Pancreas (tissue), 10 donors: ENCODE data around the gene RTCB. TPM values are rescaled to one million over a fixed set of nuclear protein-coding genes. Genes with fewer than 3 reads are reported as not detected.

Experiments
- ATAC-seq, 4 donors: fragments of 200-7000 bp; cut with Tn5 transposase; one replicate each; pipeline versions ENCODE4 v1.8.0 to v1.9.1; 2020; ENCODE audit warnings: mild to moderate bottlenecking in 4 of 4, moderate library complexity in 4 of 4
- DNase-seq, 6 donors: peaks; one replicate each; pipeline ENCODE4 v3.0.0-alpha.2; 2020
- FAIRE-seq: peaks from 2 replicates; lab custom pipeline; 2012; peaks lifted over from hg19 to GRCh38; lab: Jason Lieb, UNC
- H3K27ac ChIP-seq, 4 donors: fragments of 200-600 bp; sonication (generic); 1 replicate in 3 of 4; 2 replicates in 1 of 4; pipeline versions ENCODE4 v1.5.0 to v1.8.0; 2020
- H3K27me3 ChIP-seq, 4 donors: fragments of 200-600 bp; one replicate each; pipeline ENCODE4 v1.8.0; 2021
- H3K36me3 ChIP-seq, 3 donors: fragments of 200-600 bp; sonication (generic) in 1 of 3; one replicate each; pipeline versions ENCODE4 v1.5.0 to v1.8.0; 2020 to 2021
- H3K4me1 ChIP-seq, 3 donors: fragments of 200-600 bp; one replicate each; pipeline ENCODE4 v1.8.0; 2021
- H3K4me3 ChIP-seq, 4 donors: fragments of 200-600 bp; sonication (generic) in 2 of 4; one replicate each; pipeline versions ENCODE4 v1.5.0 to v1.8.0; 2020 to 2021
- H3K9me3 ChIP-seq, 4 donors: fragments of 200-600 bp; one replicate each; pipeline ENCODE4 v1.8.0; 2021
- WGBS, 2 donors: extraction: QIAGEN DNeasy Blood & Tissue Kit; methylation state at CpG; one replicate each; pipeline ENCODE4 v1.1.7; 2013; 5-methylcytosine and 5-hydroxymethylcytosine counted together
- intact Hi-C, 3 donors: fragments of 100-400 bp; cut with DNase I; formaldehyde crosslinking; loops; one replicate each; pipeline versions ENCODE4 v1.11.1 to v1.14.2; 2022
- polyA plus RNA-seq, 2 donors: library from polyadenylated mRNA; stranded (reverse); fragments of 200-250 nt; gene quantifications; one replicate each; pipeline ENCODE4 v1.2.3, GENCODE V29; 2013
- total RNA-seq, 6 donors: library from RNA; stranded (reverse); fragmentation: NEBNext Ultra II Directional in 4 of 6; extraction: Animal tissue kit (Norgen Biotek cat#: 25700) in 4 of 6; gene quantifications; one replicate each; pipeline versions ENCODE4 v1.2.1 to v1.2.4, GENCODE V29; 2021 to 2023
- TF ChIP-seq, protein P1 (sequence below), 4 donors: fragments of 200-600 bp; sonication (generic) in 3 of 4; IDR thresholded peaks; one replicate each; pipeline versions ENCODE4 v1.5.0 to v1.8.0; 2021; ENCODE audit warnings: antibody characterized with exemption in 4 of 4
- donor health status: healthy with polysubstance abuse.
- donor health status: DM: no; HTN: no; CAD: no; lungs with moderate emphysema.
- donor health status: DM: no; HTN: no; CAD: no.
- donor health status: control.
- donor health status: control.
- donor health status: Bipolar disorder and iron deficiency.
- donor health status: DM: yes; HTN: yes; CAD: no.
- donor health status: DM: no; HTN: no; CAD: no.
- donor health status: DM: no; HTN: no; CAD: no.
- donor health status: DM: yes; HTN: yes; CAD: no.

The RTCB gene
- total and polyA plus RNA-seq, 8 donors, result 15.1 to 42.6 (median 30.6) TPM

DNA sequence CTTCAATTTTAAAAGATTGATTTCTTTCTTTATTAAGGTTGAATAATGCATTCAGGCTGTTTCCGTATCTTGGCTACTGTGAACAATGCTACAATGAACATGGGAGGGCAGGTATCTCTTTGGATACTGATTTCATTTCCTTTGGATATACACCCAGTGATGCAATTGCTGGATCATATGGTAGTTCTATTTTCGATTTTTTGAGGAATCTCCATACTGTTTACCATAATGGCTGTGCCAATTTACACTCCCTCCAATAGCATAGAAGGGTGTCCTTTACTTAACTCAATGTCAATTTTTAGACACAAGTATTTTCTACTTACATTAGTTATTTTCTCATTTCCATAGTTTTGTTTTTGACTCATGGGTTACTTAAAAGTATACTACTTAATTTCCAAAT lies 8.0 kb downstream of the RTCB start:
- Histone ChIP-seq H3K4me3 (no peak overlapping the region), H3K27me3 (no peaks in the 10 kb centered on the region), H3K9me3 (no peaks in the 10 kb centered on the region), H3K27ac (no peak overlapping the region), H3K4me1 (no peaks in the 10 kb centered on the region), H3K36me3 (peaks cover 5 to 74% (median 27%) of the 10 kb centered on the region in 3 donors)
- whole genome bisulfite sequencing, 2 donors, result 71 to 81% methylated on average over 2 of the region's 2 CpGs
- DNase-seq (no peak), ATAC-seq (no peak), FAIRE-seq (no peak)
- intact Hi-C loops, result no loop called here
- TF ChIP-seq, protein P1, sequence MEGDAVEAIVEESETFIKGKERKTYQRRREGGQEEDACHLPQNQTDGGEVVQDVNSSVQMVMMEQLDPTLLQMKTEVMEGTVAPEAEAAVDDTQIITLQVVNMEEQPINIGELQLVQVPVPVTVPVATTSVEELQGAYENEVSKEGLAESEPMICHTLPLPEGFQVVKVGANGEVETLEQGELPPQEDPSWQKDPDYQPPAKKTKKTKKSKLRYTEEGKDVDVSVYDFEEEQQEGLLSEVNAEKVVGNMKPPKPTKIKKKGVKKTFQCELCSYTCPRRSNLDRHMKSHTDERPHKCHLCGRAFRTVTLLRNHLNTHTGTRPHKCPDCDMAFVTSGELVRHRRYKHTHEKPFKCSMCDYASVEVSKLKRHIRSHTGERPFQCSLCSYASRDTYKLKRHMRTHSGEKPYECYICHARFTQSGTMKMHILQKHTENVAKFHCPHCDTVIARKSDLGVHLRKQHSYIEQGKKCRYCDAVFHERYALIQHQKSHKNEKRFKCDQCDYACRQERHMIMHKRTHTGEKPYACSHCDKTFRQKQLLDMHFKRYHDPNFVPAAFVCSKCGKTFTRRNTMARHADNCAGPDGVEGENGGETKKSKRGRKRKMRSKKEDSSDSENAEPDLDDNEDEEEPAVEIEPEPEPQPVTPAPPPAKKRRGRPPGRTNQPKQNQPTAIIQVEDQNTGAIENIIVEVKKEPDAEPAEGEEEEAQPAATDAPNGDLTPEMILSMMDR (IDR thresholded peaks at IDR 0.05), result no peak

DNA sequence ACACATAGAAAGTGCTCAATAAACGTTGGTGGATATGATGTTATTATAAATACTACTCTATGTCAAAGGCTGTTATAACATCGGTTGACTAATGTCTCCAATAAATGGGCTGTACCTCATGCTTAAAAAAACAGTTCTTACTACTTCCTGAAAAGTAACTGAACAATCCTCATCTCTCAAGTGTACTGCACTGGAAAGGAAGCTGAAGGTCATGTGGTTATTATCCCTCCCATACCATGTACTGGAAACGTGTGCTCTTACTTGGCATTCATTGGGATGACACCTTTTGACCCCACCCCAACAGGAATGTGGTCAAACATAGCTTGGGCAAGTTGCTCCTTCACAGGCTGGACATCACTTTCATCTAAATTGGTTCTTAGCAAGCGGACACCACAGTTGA lies 10.6 kb downstream of the RTCB start:
- no peak for DNase-seq
- ATAC-seq, result no peak
- TF ChIP-seq, protein P1 (IDR thresholded peaks at IDR 0.05), result no peak
- Histone ChIP-seq H3K27me3 (no peaks in the 10 kb centered on the region), H3K4me1 (no peaks in the 10 kb centered on the region), H3K27ac (no peak overlapping the region), H3K9me3 (no peaks in the 10 kb centered on the region), H3K4me3 (no peak overlapping the region), H3K36me3 (peaks cover 7 to 74% (median 34%) of the 10 kb centered on the region in 3 donors)
- intact Hi-C loops, result no loop called here
- WGBS, 2 donors, result 62% methylated on average over 4 of the region's 4 CpGs
- no peak for FAIRE-seq

DNA sequence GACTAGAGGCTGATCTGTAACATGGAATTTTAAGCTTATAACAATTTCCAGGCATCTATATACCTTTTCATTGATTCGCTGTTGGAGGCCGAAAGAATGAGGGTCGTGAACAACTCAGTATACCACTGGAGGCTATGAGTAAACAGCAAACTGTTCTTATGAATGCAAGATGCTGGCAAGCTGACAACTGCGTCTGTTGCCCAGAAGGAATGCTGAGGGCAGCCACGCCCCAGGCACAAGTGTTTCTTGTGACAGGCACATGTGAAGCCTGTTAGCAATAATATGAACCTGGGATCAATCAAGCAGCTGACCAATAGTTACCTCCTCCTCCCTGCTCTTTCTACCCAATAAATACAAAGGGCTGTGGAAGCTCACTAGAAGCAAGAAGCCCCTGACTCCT lies 15.3 kb downstream of the RTCB start:
- TF ChIP-seq, protein P1 (IDR thresholded peaks at IDR 0.05), result no peak
- H3K36me3 ChIP-seq, result peaks cover 7 to 93% (median 36%) of the 10 kb centered on the region in 3 donors
- WGBS, 2 donors, result 84 to 91% methylated on average over 5 of the region's 5 CpGs
- H3K9me3 ChIP-seq, result no peaks in the 10 kb centered on the region
- no peak for FAIRE-seq
- H3K4me3 ChIP-seq, result no peak overlapping the region
- no peaks in the 10 kb centered on the region for H3K4me1 ChIP-seq
- H3K27me3 ChIP-seq, result no peaks in the 10 kb centered on the region
- no peak for ATAC-seq
- intact Hi-C loops, result no loop called here
- DNase-seq, result no peak
- H3K27ac ChIP-seq, result no peak overlapping the region

DNA sequence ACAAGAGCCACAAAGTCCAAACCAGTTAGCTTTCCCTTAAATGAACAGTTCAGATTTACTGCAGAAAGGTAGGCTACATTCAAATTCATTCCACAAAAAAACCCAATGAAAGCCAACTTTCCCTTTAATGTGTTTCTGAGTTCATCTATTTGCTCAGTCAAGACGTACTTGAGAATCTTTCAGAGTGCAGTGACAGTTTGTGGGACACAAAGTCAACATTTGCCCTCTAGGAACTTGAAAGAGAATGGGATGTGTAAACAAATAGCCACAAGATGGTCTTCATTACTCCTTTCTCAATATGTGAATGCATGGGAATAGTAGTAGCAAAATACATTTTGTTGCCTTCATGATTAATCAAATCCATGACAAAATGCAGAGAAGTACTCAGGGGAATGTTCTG lies 15.8 kb downstream of the RTCB start:
- Histone ChIP-seq H3K9me3 (no peaks in the 10 kb centered on the region), H3K27ac (no peak overlapping the region), H3K4me1 (no peaks in the 10 kb centered on the region), H3K4me3 (no peak overlapping the region), H3K36me3 (peaks cover 5 to 93% (median 36%) of the 10 kb centered on the region in 3 donors), H3K27me3 (no peaks in the 10 kb centered on the region)
- TF ChIP-seq, protein P1 (IDR thresholded peaks at IDR 0.05), result no peak
- intact Hi-C loops, result no loop called here
- DNase-seq (no peak), FAIRE-seq (no peak), ATAC-seq (no peak)
- 76 to 86% methylated on average over 1 of the region's 1 CpG for WGBS, 2 donors

DNA sequence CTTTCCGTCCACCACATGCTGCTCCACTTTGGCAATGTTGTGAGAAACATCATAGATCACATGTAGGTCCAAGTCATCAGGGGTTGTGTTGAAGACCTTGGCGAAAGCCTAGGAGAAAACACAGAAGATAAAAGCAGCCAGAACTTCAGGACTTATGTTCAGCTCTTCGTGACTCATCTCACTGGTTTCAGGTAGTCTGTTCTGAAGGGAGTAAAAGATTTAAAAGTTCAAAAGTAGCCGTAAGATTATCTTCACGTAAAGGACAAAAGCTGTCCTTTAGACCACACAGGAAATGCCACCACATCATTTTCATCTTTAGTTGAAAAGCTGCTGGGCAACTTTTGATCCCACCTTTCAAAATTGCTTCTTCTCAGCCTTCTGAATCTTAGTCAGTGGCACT lies 16.9 kb downstream of the RTCB start:
- intact Hi-C loops, result no loop called here
- Histone ChIP-seq H3K27me3 (no peaks in the 10 kb centered on the region), H3K27ac (no peak overlapping the region), H3K4me3 (no peak overlapping the region), H3K4me1 (no peaks in the 10 kb centered on the region), H3K9me3 (no peaks in the 10 kb centered on the region), H3K36me3 (peaks cover 3 to 90% (median 32%) of the 10 kb centered on the region in 3 donors)
- WGBS, 2 donors, result 90 to 96% methylated on average over 5 of the region's 5 CpGs
- ATAC-seq, result no peak
- TF ChIP-seq, protein P1 (IDR thresholded peaks at IDR 0.05), result no peak
- DNase-seq, result no peak
- FAIRE-seq, result no peak
